GM21825 (cell line): ENCODE data around the gene RAB8B.
"Not testable (repeated sequence)": the region's sequence is repeated elsewhere in the genome, so short reads cannot be mapped to it uniquely, and the experiment has no call there.

Experiments
- ATAC-seq: cut with Tn5 transposase; IDR thresholded peaks from one replicate; pipeline ENCODE4 v1.9.1; 2021; ENCODE audit warnings: mild to moderate bottlenecking, moderate library complexity; ENCODE audit not compliant: unreplicated experiment

Gene RAB8B

GRCh38 chr15:63233667-63234423 lies 44.4 kb downstream of the RAB8B start:
- no peak for ATAC-seq

GRCh38 chr15:63234451-63234870 lies 45.1 kb downstream of the RAB8B start:
- no peak for ATAC-seq

- ATAC-seq = no peak
Observed at GRCh38 chr15:63236272-63236671, 46.9 kb downstream of the RAB8B start.

GRCh38 chr15:63237086-63237485 lies 47.7 kb downstream of the RAB8B start:
- not testable (repeated sequence) for ATAC-seq

GRCh38 chr15:63238171-63238570 lies 48.8 kb downstream of the RAB8B start:
- no peak for ATAC-seq

GRCh38 chr15:63238796-63239195 lies 49.4 kb downstream of the RAB8B start:
- ATAC-seq = no peak

GRCh38 chr15:63240109-63240508 lies 50.7 kb downstream of the RAB8B start:
- ATAC-seq = no peak

- ATAC-seq = no peak
Observed at GRCh38 chr15:63241316-63241715, 51.9 kb downstream of the RAB8B start.

GRCh38 chr15:63243101-63243500 lies 53.7 kb downstream of the RAB8B start:
- no peak for ATAC-seq

- ATAC-seq = no peak
Observed at GRCh38 chr15:63243776-63244175, 54.4 kb downstream of the RAB8B start.

GRCh38 chr15:63244399-63244798 lies 55.0 kb downstream of the RAB8B start:
- ATAC-seq = no peak

GRCh38 chr15:63244976-63245645 lies 55.7 kb downstream of the RAB8B start:
- ATAC-seq = no peak

- no peak for ATAC-seq
Observed at GRCh38 chr15:63246691-63247469, 57.5 kb downstream of the RAB8B start.

GRCh38 chr15:63250312-63250965 lies 61.0 kb downstream of the RAB8B start:
- no peak for ATAC-seq

- no peak for ATAC-seq
Observed at GRCh38 chr15:63251701-63252100, 62.3 kb downstream of the RAB8B start.

- no peak for ATAC-seq
Observed at GRCh38 chr15:63252292-63252691, 62.9 kb downstream of the RAB8B start.

GRCh38 chr15:63254991-63255390 lies 65.6 kb downstream of the RAB8B start:
- no peak for ATAC-seq

GRCh38 chr15:63255489-63255990 lies 66.1 kb downstream of the RAB8B start:
- ATAC-seq = no peak

GRCh38 chr15:63256433-63257274 lies 67.2 kb downstream of the RAB8B start:
- no peak for ATAC-seq

GRCh38 chr15:63258658-63259057 lies 69.3 kb downstream of the RAB8B start:
- ATAC-seq = no peak
